ENCODE measurements around the gene PSME3. TPM values are rescaled to one million over a fixed set of nuclear protein-coding genes. Genes with fewer than 3 reads are reported as not detected.

The PSME3 gene
- total and polyA plus RNA-seq, 2 of the 13 experiments (the other 11 are each of a cell fraction or from before 2014, with no cell fraction given): 66.3 to 135 TPM

GRCh38 chr17:42791948-42792347 is 41.2 kb upstream of the PSME3 start (continued):
- TF ChIP-seq PAF1 (CRISPR knock-in tag; IDR thresholded peaks at IDR 0.05) (no peak; the same call in 1 of the 2 replicates), ZNF296 (CRISPR knock-in tag; conservative IDR thresholded peaks at IDR 0.05) (no peak), ISX (CRISPR knock-in tag; conservative IDR thresholded peaks at IDR 0.05) (no peak), FOXK2 (IDR thresholded peaks at IDR 0.05) (peak; percentile 52; the same call in 1 of the 2 replicates), PCBP1 (IDR thresholded peaks at IDR 0.05; ENCODE audit: borderline replicate concordance, low read depth, low read length) (no peak), TFAP4 (IDR thresholded peaks at IDR 0.05; ENCODE audit: borderline replicate concordance, low read depth) (no peak), SMARCC2 (IDR thresholded peaks at IDR 0.05) (no peak), ZNF609 (CRISPR knock-in tag; IDR thresholded peaks at IDR 0.05; ENCODE audit: borderline replicate concordance) (0 out of 2 replicates have a peak, but pooled peaks have one; percentile 20), FOXO4 (CRISPR knock-in tag; conservative IDR thresholded peaks at IDR 0.05) (no peak), MAFG (CRISPR knock-in tag; IDR thresholded peaks at IDR 0.05) (no peak), ZNF510 (CRISPR knock-in tag; IDR thresholded peaks at IDR 0.05; ENCODE audit: low read depth) (no peak), HOXA3 (CRISPR knock-in tag; IDR thresholded peaks at IDR 0.05) (no peak), KLF9 (CRISPR knock-in tag; IDR thresholded peaks at IDR 0.05; ENCODE audit: low read depth) (no peak), ZSCAN20 (CRISPR knock-in tag; IDR thresholded peaks at IDR 0.05; ENCODE audit: borderline replicate concordance) (no peak), TCF7L2 (IDR thresholded peaks at IDR 0.05; ENCODE audit: low read depth, low read length) (no peak), ZSCAN31 (CRISPR knock-in tag; IDR thresholded peaks at IDR 0.05; ENCODE audit: low read depth) (no peak), ZKSCAN5 (CRISPR knock-in tag; IDR thresholded peaks at IDR 0.05) (no peak), ZNF383 (CRISPR knock-in tag; IDR thresholded peaks at IDR 0.05; ENCODE audit: borderline replicate concordance) (no peak), NR2C2 (CRISPR knock-in tag; IDR thresholded peaks at IDR 0.05; ENCODE audit: borderline replicate concordance) (no peak), ATF6 (CRISPR knock-in tag; conservative IDR thresholded peaks at IDR 0.05) (no peak), KLF6 (CRISPR knock-in tag; IDR thresholded peaks at IDR 0.05) (0 out of 2 replicates have a peak, but pooled peaks have one; percentile 24), ZNF292 (CRISPR knock-in tag; IDR thresholded peaks at IDR 0.05; ENCODE audit: borderline replicate concordance, low read depth) (no peak), ZMAT5 (CRISPR knock-in tag; IDR thresholded peaks at IDR 0.05; ENCODE audit: borderline replicate concordance, low read depth) (no peak)

All from HepG2 (cell line).